Stimulated activated naive B cell treated with anti-CD40 and anti-IgM and Interleukin-4, amounts not matched to agents 10 μg/mL and 1 μg/mL and 100 μg/mL, for 72 hours (primary cell): ENCODE measurements around the gene SLC23A1.

Source experiments
- ATAC-seq, 2 donors: fragments of 150-1000 bp; cut with Tn5 transposase; replicated peaks; 2 replicates each; pipeline ENCODE4 v1.10.0; 2021; ENCODE audit warnings: moderate library complexity in 1 of 2
- DNase-seq: peaks from one replicate; pipeline ENCODE4 v3.0.0; 2021
- H3K27ac Mint-ChIP-seq: one replicate; pipeline ENCODE4 v1.8.0; 2022; ENCODE audit warnings: mild to moderate bottlenecking, mixed read lengths
- H3K27me3 Mint-ChIP-seq, 2 donors: one replicate each; pipeline ENCODE4 v1.8.0; 2022; ENCODE audit warnings: mixed read lengths in 2 of 2
- H3K36me3 Mint-ChIP-seq, 2 donors: one replicate each; pipeline ENCODE4 v1.8.0; 2022; ENCODE audit warnings: mixed read lengths in 2 of 2, mild to moderate bottlenecking in 1 of 2
- H3K4me1 Mint-ChIP-seq, 2 donors: one replicate each; pipeline ENCODE4 v1.8.0; 2022; ENCODE audit warnings: mixed read lengths in 2 of 2, mild to moderate bottlenecking in 1 of 2
- H3K4me3 Mint-ChIP-seq, 2 donors: one replicate each; pipeline ENCODE4 v1.8.0; 2022; ENCODE audit warnings: mild to moderate bottlenecking in 2 of 2, mixed read lengths in 2 of 2, moderate library complexity in 1 of 2
- H3K9me3 Mint-ChIP-seq, 2 donors: one replicate each; pipeline ENCODE4 v1.8.0; 2022; ENCODE audit warnings: mixed read lengths in 2 of 2, mild to moderate bottlenecking in 1 of 2

SLC23A1 gene

GRCh38 chr5:139383275-139383992 is at the start of gene SLC23A1:
Gene SLC23A1, minus strand, starts transcription at chr5:139383297. Its CDS starts 44 bp downstream, at chr5:139383253.
- H3K4me1 Mint-ChIP-seq: peaks cover 44 to 65% of the 10 kb centered on the region in 2 donors
- H3K27me3 Mint-ChIP-seq: no peaks in the 10 kb centered on the region
- H3K27ac Mint-ChIP-seq: peak within 1 kb of the TSS; percentile 92
- no peaks in the 10 kb centered on the region for H3K9me3 Mint-ChIP-seq
- no peak within 1 kb of the TSS for H3K4me3 Mint-ChIP-seq
- ATAC-seq (no peak), DNase-seq (no peak)
- peaks cover 10 to 23% of the 10 kb centered on the region in 2 donors for H3K36me3 Mint-ChIP-seq

- H3K27ac Mint-ChIP-seq: no peak overlapping the region
- peaks cover 20 to 32% of the 10 kb centered on the region in 2 donors for H3K36me3 Mint-ChIP-seq
- no peak for ATAC-seq
- H3K9me3 Mint-ChIP-seq: no peaks in the 10 kb centered on the region
- no peak overlapping the region for H3K4me3 Mint-ChIP-seq
- no peaks in the 10 kb centered on the region for H3K4me1 Mint-ChIP-seq
- no peaks in the 10 kb centered on the region for H3K27me3 Mint-ChIP-seq
- DNase-seq: no peak
Observed at GRCh38 chr5:139431706-139432105, 48.6 kb upstream of the SLC23A1 start.

GRCh38 chr5:139430015-139430414 is 46.9 kb upstream of the SLC23A1 start:
- ATAC-seq (no peak), DNase-seq (no peak)
- H3K27ac Mint-ChIP-seq: no peak overlapping the region
- no peak overlapping the region for H3K4me3 Mint-ChIP-seq
- no peaks in the 10 kb centered on the region for H3K4me1 Mint-ChIP-seq
- H3K36me3 Mint-ChIP-seq: peaks cover 24 to 30% of the 10 kb centered on the region in 2 donors
- H3K9me3 Mint-ChIP-seq: no peaks in the 10 kb centered on the region
- H3K27me3 Mint-ChIP-seq: no peaks in the 10 kb centered on the region

- no peak for DNase-seq
- no peaks in the 10 kb centered on the region for H3K27me3 Mint-ChIP-seq
- H3K4me1 Mint-ChIP-seq: peaks cover 4 to 5% of the 10 kb centered on the region in 2 donors
- no peak for ATAC-seq
- H3K36me3 Mint-ChIP-seq: peaks cover 38 to 43% of the 10 kb centered on the region in 2 donors
- no peak overlapping the region for H3K27ac Mint-ChIP-seq
- no peaks in the 10 kb centered on the region for H3K9me3 Mint-ChIP-seq
- H3K4me3 Mint-ChIP-seq: no peak overlapping the region
Observed at GRCh38 chr5:139426203-139426885, 43.2 kb upstream of the SLC23A1 start.

GRCh38 chr5:139425497-139425896 is 42.4 kb upstream of the SLC23A1 start:
- no peak for ATAC-seq
- Mint-ChIP-seq H3K4me3 (no peak overlapping the region), H3K9me3 (no peaks in the 10 kb centered on the region), H3K27me3 (no peaks in the 10 kb centered on the region), H3K36me3 (peaks cover 43 to 47% of the 10 kb centered on the region in 2 donors), H3K4me1 (peaks cover 4 to 5% of the 10 kb centered on the region in 2 donors), H3K27ac (no peak overlapping the region)
- DNase-seq: no peak

- H3K27ac Mint-ChIP-seq: no peak overlapping the region
- peaks cover 51 to 53% of the 10 kb centered on the region in 2 donors for H3K36me3 Mint-ChIP-seq
- DNase-seq (peak; percentile 53), ATAC-seq (peak; percentile 92)
- no peaks in the 10 kb centered on the region for H3K9me3 Mint-ChIP-seq
- no peaks in the 10 kb centered on the region for H3K27me3 Mint-ChIP-seq
- H3K4me3 Mint-ChIP-seq: no peak overlapping the region
- H3K4me1 Mint-ChIP-seq: peaks cover 4 to 5% of the 10 kb centered on the region in 2 donors
Observed at GRCh38 chr5:139422307-139422893, 39.3 kb upstream of the SLC23A1 start.

GRCh38 chr5:139419226-139420192 is 36.4 kb upstream of the SLC23A1 start:
- ATAC-seq: no peak
- no peaks in the 10 kb centered on the region for H3K27me3 Mint-ChIP-seq
- H3K4me3 Mint-ChIP-seq: no peak overlapping the region
- DNase-seq: no peak
- peaks cover 40 to 48% of the 10 kb centered on the region in 2 donors for H3K36me3 Mint-ChIP-seq
- H3K27ac Mint-ChIP-seq: no peak overlapping the region
- H3K9me3 Mint-ChIP-seq: no peaks in the 10 kb centered on the region
- H3K4me1 Mint-ChIP-seq: peaks cover 10 to 30% of the 10 kb centered on the region in 2 donors

GRCh38 chr5:139418793-139419192 is 35.7 kb upstream of the SLC23A1 start:
- no peak overlapping the region for H3K27ac Mint-ChIP-seq

GRCh38 chr5:139417214-139417613 is 34.1 kb upstream of the SLC23A1 start:
- Mint-ChIP-seq H3K9me3 (no peaks in the 10 kb centered on the region), H3K27me3 (no peaks in the 10 kb centered on the region), H3K4me3 (no peak overlapping the region), H3K27ac (no peak overlapping the region), H3K4me1 (peaks cover 7 to 28% of the 10 kb centered on the region in 2 donors), H3K36me3 (peaks cover 36 to 50% of the 10 kb centered on the region in 2 donors)
- no peak for DNase-seq
- ATAC-seq: peak; percentile 64 to 65

More at GRCh38 chr5:139418793-139419192, 35.7 kb upstream of the SLC23A1 start:
- DNase-seq (no peak), ATAC-seq (no peak)
- H3K4me1 Mint-ChIP-seq: peaks cover 10 to 32% of the 10 kb centered on the region in 2 donors
- no peaks in the 10 kb centered on the region for H3K27me3 Mint-ChIP-seq
- peaks cover 38 to 45% of the 10 kb centered on the region in 2 donors for H3K36me3 Mint-ChIP-seq
- H3K4me3 Mint-ChIP-seq: no peak overlapping the region
- no peaks in the 10 kb centered on the region for H3K9me3 Mint-ChIP-seq

GRCh38 chr5:139416651-139417050 is 33.6 kb upstream of the SLC23A1 start:
- Mint-ChIP-seq H3K4me1 (peaks cover 7 to 27% of the 10 kb centered on the region in 2 donors), H3K4me3 (no peak overlapping the region), H3K27ac (peak overlapping the region; percentile 56), H3K9me3 (no peaks in the 10 kb centered on the region), H3K36me3 (peaks cover 35 to 49% of the 10 kb centered on the region in 2 donors), H3K27me3 (no peaks in the 10 kb centered on the region)
- ATAC-seq (peak; percentile 14 to 15), DNase-seq (no peak)

GRCh38 chr5:139415869-139416268 is 32.8 kb upstream of the SLC23A1 start:
- DNase-seq: no peak
- Mint-ChIP-seq H3K27ac (no peak overlapping the region), H3K36me3 (peaks cover 35 to 48% of the 10 kb centered on the region in 2 donors), H3K27me3 (no peaks in the 10 kb centered on the region), H3K4me1 (peaks cover 7 to 27% of the 10 kb centered on the region in 2 donors), H3K4me3 (no peak overlapping the region), H3K9me3 (no peaks in the 10 kb centered on the region)
- no peak for ATAC-seq

- H3K27ac Mint-ChIP-seq: no peak overlapping the region
- ATAC-seq (peak in 1 of 2 donors; percentile 37), DNase-seq (no peak)
- no peaks in the 10 kb centered on the region for H3K27me3 Mint-ChIP-seq
- peaks cover 7 to 27% of the 10 kb centered on the region in 2 donors for H3K4me1 Mint-ChIP-seq
- no peaks in the 10 kb centered on the region for H3K9me3 Mint-ChIP-seq
- peaks cover 31 to 43% of the 10 kb centered on the region in 2 donors for H3K36me3 Mint-ChIP-seq
- no peak overlapping the region for H3K4me3 Mint-ChIP-seq
Observed at GRCh38 chr5:139415221-139415861, 32.2 kb upstream of the SLC23A1 start.

- H3K9me3 Mint-ChIP-seq: no peaks in the 10 kb centered on the region
- ATAC-seq (peak; percentile 31 to 42), DNase-seq (no peak)
- no peak overlapping the region for H3K4me3 Mint-ChIP-seq
- H3K4me1 Mint-ChIP-seq: peaks cover 7 to 27% of the 10 kb centered on the region in 2 donors
- H3K36me3 Mint-ChIP-seq: peaks cover 26 to 38% of the 10 kb centered on the region in 2 donors
- H3K27me3 Mint-ChIP-seq: no peaks in the 10 kb centered on the region
- H3K27ac Mint-ChIP-seq: no peak overlapping the region
Observed at GRCh38 chr5:139414581-139415130, 31.6 kb upstream of the SLC23A1 start.
